GM21529 (cell line): ENCODE data around the gene POLL.
A peak's percentile ranks its signal among the peaks of the same experiment; 100 is the strongest.
"Not testable (repeated sequence)": the region's sequence is repeated elsewhere in the genome, so short reads cannot be mapped to it uniquely, and the experiment has no call there.

Experiments used
- ATAC-seq: cut with Tn5 transposase; IDR thresholded peaks from one replicate; pipeline ENCODE4 v1.9.1; 2021; ENCODE audit not compliant: unreplicated experiment

POLL gene

DNA sequence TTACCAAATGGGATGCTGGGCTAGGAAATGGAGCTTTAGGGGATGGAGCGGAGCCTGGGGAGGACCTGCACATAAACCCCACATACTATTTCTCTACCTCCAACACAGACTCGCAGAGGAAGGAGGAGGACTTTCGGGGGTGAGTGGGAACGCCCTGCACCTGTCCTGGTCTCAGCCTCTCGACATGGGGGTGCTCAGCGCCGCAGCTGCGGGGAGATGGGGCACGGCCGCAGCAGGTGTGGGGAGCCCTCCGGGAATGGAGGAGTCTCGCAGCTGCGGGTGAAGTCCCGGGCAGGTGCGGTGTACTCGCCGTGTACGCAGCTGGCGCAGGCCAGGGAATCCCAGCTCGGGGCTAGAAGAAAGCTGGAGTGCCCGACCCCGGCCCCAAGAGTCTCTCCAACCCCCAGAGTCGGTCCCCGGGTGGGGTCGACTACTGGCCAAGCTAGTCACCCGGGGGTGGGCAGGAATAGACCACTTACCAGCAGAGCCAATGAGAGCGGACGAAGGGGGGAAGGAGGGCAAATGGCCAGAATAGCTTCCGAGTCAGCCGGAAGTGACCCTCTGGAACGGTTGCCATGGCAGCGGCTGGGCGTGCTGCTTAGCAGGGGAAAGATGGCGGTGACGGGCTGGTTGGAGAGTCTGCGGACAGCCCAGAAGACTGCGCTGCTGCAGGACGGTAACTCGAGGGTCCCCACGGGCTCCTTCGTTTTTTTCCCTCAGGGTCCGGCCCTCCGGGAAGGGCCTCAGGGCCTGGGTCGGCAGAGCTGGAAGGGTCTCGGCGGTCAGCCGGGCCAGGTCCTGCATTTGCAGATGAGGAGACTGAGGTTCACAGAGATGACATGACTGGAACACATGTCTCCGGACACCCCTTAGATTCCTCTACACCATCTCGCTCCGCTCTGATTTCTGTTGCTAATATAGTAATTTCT, at the start of gene POLL, which contains the start of gene DPCD:
POLL (minus strand) TSS at position 533 of the 929 bp plus-strand sequence. CDS start 897 bp downstream, outside the sequence.
DPCD (plus strand) TSS at position 597 of the 929 bp plus-strand sequence; CDS start at position 613, 16 bp downstream.
- ATAC-seq: peak; percentile 99

DNA sequence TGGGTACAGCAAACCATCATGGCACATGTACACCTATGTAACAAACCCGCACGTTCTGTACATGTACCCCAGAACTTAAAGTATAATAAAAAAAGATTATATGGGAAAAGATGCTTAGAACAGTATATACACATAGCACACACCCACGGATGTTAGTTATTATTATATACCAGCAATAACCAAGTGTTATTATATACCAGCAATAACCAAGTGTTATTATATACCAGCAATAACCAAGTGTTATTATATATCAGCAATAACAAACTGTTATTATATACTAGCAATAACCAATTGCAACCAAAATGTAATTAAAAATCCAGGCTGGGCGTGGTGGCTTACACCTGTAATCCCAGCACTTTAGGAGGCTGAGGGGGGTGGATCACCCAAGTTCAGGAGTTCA, 45.5 kb upstream of the POLL start:
- ATAC-seq: not testable (repeated sequence)

DNA sequence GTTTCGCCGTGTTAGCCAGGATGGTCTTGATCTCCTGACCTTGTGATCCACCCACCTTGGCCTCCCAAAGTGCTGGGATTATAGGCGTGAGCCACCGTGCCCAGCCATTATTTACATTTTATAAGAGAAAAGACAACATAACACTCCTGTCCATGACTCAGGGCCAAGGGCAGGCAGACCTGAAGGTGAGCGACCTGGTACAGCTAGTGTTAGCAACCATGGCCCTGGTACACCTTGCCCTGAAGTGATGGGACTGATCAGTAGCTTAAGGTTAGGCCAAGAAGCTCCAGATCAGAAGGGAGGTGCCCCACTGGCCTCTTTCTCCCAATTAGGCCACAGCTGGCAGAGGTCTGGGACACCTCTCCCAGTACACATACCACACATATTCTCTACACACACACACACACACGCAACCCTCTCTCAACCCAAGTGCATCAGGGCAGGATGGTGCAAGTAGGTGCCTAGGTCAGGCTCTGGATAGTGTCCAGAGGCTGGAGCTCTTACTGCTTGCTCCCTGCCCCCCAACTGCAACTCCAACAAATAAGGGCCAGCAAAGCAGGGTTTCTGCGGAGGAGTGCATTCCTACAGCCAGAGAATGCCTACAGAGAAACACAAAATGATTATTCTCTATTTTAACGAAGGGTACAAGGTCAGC, 43.9 kb upstream of the POLL start:
- ATAC-seq: no peak

DNA sequence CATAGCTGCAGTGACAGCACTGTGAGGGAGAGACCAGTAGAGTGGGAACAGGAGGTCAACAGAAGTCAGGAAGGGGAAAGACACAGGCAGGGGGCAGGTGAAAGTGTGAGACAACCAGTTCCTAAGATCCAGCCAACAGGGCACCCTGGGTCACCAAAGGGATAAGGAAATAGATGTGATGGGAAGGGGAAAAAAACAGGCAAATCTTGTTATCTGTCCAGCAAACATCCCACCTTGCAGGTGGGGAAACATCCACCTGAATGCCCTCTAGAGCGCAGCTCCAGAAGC, 42.5 kb upstream of the POLL start:
- no peak for ATAC-seq

DNA sequence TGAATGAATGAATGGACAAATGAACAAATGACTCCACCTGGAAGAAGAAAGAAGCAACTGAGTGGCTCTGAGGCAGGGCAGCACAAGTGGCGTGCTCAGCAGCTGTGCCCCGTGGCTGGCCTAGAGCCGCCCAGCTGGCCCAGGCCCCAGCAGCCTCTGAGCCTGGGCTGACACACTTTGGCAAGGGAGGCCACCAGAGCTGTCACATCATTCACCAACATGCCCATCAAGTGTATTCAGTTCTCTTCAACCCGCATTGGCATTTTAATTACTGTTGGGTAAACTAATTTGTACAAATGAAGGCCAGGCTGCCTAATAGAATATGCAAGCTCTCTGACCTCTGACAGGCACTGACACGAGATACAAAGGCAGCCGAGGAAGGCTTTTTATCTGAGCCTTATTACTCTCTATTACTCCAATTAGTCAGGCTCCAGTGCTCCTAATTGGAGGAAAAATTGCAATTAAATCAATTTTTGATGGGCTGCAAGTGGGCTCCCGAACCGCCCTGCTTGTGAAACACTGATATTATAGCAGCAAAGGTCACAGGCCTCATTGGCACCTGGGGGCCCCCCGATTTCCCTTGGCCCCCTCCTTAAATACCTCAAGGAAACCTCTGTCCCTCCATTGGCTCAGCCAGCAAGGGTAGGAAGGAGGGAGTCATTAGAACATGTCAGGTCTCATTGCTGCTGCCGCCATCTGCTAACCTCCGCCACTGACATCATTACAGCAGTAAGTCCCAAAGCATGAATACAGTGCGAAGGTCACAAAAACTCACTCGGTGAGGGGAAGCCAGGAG, 42.0 kb upstream of the POLL start:
- ATAC-seq: no peak

DNA sequence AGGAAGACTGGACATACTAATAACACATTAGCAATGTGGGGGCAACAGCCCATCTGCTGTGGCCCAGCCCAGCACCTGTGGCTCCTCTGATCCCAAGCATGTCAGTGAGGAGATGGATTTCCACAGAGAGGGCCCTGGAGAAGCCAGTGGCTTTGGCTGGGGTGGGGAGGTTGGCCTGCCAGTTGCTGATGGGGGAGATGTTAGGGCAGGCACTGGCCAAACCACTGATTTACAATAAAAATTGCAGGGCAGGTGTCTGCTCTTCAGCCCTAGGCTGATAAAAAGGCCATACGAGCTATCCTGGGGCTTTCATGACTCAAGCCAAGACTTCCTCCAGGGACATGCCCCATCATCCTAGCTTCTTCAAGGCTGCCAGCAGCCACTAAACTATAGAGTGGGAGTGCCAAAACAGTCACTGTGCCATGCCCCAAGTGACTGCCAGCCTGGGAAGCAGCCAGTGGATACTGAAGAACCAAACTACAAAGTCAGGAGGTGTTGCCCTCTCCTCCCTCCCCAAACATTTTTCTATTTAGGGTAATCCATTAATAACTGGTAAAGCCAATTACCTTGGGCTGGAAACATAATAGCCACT, 37.9 kb upstream of the POLL start:
- ATAC-seq: no peak

DNA sequence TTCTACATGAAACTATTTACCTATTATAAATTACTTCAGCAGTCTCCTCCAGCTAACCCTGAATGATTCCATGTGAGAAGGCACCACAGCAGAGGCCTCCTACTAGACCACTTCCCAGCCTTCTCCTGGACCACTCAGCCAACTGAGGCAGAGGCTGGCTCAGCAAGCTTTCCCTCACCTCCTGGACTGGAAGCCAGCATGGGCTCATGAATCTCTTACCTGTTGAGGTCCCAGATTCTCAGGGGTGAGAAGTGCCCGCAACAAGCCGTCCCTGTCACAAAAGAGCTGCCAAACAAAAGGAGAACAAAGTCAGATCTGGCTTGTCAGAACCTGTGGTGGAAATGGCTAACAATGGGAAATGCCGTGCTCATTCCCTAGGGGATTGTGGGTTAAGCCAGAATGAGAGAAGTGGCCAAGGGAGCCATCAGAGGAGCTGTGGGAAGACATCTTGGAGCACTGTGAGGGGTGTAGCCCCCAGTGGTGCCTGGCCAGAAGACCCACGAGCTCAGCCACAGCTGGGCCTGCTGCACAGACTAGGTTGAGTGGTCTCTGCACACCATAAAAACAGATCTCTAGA, 36.6 kb upstream of the POLL start:
- ATAC-seq: no peak

DNA sequence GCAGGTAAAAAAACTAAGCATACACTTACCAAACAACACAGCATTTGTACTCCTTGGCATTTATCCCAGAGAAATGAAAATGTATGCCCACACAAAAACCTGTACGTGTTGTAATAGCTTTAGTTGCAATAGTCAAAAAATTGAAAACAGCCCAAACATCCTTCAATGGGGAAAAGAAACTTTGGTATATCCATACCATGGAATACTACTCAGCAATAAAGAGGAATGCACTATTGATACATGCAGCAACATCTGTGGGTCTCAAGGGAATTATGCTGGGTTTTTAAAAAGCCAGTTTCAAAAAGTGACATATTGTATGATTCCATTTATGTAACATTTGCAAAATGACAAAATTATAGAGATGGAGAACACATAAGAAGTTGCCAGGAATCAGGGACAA, 35.5 kb upstream of the POLL start:
- no peak for ATAC-seq

DNA sequence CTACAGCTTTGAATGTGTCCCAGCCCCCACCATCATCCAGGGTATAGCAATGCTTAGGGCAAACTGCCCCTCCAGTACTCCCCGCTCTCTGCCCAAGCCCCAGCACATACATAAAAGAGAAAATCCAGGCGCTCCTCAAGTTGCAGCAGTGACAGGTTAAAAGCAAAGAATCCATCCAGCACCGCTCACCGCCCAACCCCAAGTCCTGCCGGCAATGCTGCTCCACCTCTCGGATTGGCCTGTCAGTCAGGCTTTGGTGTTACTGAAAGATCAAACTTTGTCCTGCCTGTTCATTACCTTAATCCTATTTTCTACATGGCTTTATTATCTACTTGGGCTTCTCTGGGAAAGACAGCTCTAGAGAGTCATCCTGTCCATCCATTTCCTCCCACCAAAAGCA, 31.9 kb upstream of the POLL start:
- ATAC-seq: no peak

DNA sequence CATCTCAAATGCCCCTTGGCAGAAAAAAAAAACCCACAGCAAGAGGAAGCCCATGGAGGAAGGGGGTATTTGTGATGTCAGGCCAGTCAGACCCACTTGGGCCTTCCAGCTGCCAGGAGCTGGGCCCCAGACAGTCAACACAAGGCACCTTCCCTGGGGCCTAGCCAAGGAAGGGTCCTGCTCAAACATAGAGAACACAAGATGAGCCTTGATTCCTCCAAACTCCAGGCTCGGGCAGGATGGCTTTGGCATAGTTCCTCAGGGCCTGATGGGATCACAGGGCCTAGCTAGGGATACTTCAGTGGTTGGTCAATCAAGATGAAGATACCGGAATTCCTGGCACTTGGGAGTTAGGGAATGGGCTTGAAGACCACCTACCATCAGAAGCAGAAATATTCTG, 30.8 kb upstream of the POLL start:
- no peak for ATAC-seq

DNA sequence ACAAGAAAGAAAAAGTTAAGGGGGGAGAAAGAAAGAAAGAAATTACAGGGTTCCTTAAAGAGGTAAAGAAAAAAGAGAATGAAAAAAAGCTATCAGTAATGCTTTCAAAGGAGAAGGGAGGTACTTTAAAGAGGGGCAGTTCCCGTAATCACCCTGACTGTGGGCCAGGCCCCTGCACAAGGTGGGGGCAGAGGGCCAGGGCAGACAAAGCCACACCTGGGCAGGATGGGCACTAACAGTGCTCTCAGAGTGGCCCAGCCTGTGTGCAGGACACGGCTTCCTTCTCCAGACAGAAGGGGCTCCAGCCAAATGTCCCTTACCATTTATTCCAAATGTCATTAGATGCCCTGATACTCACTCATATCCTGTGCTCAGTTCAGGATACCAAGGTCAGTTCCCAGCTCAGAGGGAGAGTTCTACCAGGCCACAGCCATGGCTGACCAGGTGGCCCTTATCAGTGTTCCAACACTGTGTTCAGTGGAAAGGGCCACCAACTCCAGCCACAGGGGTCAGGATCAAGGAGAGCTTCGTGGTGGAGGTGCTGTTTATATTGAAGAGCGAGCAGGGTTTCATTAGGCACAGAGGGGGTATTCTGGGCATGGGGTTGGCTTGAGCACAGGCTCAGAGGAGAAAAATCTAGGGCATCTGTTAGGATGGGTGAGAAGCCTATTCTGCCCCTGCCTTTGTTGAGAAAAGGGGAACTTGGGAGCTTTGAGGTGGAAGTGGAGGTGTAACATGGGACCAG, 29.9 kb upstream of the POLL start:
- no peak for ATAC-seq

DNA sequence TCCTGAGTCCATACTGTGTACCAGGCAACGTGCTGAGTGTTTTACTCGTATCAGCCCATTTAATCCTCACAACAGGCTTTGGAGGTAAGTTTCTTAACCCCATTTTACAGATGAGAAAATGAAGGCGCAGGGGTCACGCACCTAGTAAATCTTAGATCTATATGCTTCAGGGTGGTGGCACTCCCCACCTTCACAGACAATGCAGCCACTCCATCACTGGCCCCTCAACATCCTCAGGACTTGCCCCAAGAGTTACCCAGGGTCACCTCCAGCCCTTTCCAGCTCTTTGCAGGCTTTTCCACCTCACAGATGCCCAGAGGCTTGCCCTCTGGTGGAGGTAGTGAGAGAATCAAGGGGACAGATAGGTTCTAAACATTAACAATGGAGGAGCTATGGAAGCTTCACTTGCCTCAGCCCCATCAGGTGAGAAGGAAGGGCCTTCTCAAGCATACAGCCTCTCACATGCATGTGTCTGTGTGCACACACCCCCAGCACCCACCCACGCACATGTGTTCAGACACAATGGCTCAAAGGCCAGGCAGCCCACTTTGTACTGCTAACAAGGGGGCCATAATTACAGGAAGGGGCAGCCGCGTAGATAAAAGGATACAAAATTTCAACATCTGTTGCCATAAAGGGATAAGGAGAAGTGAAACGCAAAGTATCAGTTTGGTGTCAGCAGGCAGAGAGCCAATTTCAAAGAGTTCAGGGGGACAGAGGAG, 29.2 kb upstream of the POLL start:
- ATAC-seq: no peak

DNA sequence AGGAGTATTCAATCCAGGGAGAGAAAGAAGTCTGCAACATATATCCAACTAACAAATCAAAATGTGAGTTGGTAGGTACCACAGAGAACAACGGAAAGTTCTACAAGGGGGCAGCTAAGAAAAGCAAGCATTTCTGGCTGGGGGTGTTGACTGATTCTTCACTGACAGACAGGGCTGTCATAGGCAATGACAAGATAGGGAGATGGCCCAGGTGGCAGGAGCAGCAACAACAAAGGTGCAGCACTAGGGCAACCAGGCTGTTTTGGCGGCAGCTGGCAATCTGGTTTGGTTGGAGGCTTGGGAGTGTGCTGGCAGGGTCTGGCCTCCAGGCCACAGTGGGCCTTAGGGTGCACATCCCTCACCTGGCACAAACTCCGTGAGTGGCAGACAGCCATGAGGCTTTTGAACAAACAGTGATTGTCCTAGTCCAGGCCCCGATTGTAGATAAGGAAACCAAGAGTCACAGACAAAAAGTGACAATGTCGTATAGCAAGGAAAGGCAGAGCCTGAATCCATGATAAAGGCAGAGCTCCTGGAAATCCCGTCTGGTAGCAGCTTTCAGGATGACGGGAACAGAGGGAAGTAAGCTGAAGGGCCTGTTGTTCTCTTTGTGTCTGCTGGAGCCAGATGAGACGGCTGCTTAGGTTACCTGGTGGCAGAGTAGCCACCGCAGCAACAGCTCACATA, 28.5 kb upstream of the POLL start:
- no peak for ATAC-seq

DNA sequence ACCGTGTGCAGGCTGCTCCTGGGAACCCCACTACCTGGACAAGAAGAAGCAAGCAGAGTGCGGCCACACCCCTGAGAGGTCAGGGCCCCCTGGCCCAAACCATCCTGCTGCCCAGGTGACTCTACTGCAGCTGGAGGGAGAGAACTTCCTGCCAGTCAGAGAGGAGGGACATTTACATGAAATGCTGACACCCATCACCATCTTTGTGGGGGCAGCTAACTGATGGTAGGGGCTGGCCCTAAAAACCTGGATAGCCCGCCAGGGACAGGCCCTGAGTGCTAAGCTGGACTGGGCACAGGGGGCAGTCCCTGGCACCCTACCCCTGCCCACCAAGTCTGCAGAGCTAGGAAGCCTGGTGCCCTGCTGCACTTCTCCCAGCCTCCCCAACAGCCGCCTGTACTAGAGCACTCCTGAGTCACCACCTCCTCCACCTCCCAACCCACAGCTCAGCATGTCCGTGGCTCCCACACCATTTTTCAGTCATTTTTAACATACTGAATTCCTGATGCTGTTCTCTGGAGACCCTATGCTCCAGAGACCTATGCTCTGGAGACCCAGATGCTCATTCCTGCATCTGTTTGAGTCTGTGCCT, 27.6 kb upstream of the POLL start:
- no peak for ATAC-seq

DNA sequence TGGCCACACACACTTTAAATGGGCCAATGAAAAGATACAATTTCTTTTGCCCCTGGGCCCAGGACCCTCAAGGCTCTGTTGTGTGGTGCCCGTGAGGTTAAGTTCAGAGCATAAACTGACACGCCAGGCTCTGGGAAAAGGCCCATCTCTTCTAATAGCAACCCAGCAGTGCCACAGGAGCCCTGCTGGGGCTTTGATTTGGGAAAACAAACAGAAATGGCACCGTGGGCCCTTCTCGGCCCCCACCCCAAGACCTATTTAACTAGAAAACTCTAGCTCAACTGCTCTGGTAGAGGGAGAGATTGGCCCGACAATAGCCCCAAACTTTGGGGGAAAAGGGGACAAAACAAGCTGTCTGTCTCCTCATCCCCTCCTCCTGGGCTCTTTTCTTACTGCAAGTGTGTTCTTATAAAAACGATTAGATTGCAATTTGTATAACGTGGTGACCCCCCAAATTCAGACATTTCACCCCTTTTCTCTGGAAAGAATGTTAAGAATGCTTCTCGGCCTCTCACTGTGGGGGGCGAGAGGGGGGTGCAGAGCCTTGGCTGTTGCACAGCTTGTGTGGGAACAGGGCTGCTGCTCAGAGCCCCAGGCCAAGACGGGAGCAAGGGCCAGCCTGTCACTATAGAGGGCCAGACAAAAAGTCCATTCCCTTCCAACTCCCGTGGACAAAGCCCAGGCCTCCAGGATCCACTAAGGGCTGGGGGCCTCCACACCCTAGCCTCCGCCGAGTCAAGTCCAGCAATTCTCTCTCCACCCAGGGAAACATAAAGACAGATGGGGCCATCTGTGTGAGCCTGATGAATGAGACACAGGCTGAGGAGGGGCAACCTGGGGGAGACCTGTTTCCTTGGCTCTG, 26.8 kb upstream of the POLL start:
- ATAC-seq: no peak

DNA sequence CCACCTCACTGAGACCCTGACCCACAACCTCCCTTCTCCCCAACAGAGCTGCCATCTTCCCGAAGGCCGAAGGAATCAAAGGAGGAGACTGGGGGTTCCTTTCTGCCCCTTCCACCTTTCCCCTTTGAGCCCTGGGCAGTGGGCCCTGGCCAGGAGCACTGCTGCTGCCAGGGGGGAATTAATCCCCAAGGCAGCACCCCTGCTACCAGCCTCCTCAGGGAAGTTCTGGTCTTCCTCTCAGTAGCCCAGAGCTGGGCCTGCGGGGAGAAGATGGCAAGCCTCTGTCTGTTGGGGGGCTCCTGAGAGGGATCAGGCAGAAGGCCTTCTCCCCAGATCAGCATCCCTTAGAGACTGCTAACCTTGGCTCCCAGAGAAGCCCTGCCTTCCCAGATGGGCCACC, 25.6 kb upstream of the POLL start:
- ATAC-seq: no peak

DNA sequence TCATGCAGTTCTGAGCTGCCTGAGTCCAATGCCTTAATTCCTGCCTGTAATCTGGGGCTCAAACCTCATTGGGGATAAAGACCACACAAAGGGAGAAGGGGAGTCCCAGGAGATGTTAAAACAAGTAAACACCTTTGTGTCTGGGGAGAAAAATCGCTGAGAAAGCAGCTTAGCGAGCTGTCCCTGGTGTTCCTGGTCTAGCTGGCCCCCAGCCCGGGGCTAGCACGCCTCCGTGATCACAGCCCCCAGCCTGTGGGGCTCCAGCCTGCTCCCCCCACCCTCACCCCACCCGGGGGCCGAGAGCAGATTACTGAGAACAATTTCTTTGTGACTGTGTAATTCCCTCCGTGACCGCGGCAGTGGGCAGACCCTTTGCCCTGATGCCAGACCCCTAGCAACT, 24.8 kb upstream of the POLL start:
- ATAC-seq: no peak

DNA sequence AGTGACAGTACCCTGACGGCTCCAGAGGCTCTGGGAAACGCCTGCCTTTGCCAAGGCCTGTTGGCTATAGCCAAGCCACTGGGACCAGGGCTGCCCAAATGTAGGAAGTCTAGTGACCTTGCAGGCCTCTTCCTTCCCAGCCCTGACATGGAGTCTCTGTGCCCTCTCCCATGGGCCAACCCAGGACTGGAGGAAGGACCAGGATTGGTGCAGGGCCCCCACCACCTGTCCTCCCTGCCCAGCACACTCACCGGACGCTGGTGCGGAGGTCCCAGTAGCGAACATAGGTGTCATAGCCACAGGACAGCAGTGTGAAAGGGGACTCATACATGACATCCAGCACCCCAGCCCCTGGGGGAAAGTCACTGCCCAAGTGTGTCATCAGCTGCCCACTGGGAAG, 24.0 kb upstream of the POLL start:
- no peak for ATAC-seq
